COLO668 (cell line): Measurements from ENCODE around the gene HOXC10.

Experiments used
- DNase-seq: peaks from one replicate; lab custom pipeline; 2025; ENCODE audit not compliant: unreplicated experiment; lab: John Stamatoyannopoulos, UW

HOXC10 gene

GRCh38 chr12:54039417-54040147, 54.6 kb downstream of the HOXC10 start:
- no peak for DNase-seq
